HG02759 (cell line): Measurements from ENCODE around the gene DST.
A peak's percentile ranks its signal among the peaks of the same experiment; 100 is the strongest.

Source experiments
- ATAC-seq: cut with Tn5 transposase; IDR thresholded peaks from one replicate; pipeline ENCODE4 v1.9.1; 2021; ENCODE audit warnings: mild to moderate bottlenecking, moderate library complexity; ENCODE audit not compliant: unreplicated experiment

Gene DST

DNA sequence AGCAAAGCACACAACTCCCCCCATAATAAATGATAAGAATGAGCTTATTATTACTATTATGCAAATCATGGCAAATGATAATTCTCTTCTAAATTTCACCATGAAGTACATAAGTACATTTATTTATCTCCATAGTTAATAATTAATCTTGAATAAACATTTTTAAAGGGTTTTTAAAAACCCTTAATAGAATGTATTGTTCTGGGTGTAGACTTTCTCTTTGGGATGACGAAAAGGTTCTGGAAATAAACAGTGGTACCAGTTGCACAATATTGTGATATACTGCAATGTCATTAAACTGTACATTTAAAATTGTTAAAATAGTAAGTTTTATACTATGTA, 18.0 kb downstream of the DST start:
- no peak for ATAC-seq

DNA sequence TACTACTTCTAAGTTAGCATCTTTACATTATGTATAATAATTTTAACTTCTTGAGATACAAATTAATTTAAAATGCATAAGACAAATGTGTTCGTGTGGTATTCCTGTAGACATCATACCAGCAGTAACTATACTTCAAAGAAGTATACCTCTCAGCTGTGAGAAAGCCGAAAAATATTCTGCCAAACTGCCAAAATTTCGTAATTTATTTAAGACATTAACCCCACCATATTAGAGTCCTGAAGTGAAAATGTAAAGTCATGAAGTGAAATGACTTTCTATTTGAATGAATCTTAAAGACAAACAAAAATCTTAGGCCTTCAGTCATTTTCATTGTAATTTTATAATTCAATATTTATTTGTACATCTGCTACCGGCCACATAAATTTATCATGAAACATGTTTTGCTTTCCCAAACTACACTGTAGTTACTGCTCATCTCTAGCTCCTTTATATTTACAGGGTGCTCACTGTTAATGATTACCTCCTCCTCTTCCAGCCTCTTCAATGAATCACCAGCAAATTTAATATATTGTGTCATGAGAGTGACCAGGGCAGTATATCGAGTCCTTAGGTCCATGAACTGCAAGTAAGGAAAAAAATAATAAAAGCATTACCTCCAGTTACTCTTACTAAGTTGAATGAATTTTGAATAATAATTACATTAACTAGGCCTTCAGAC, 18.5 kb downstream of the DST start:
- ATAC-seq, result no peak

- no peak for ATAC-seq
Measured at GRCh38 chr6:56620229-56620868, 22.3 kb downstream of the DST start.

DNA sequence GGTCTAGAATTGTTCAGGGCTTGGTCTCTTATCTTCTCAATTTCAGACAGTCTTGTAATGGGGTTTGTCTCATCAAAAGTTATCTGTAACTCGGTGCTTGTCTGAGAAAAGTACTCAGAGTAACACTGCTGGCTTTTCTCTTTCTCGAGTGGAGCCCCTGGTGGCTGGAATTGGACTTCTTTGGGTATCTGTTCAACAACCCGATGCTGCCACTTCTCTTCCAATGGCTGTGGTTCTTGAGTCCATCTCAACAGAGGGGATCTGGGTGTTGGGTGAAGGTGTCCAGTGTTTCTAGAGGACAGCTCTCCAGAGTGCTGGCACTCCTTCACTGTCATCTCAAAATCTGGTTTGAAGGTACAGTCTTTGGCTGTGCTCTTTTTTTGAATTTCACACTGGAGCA, 24.6 kb downstream of the DST start:
- ATAC-seq, result no peak

DNA sequence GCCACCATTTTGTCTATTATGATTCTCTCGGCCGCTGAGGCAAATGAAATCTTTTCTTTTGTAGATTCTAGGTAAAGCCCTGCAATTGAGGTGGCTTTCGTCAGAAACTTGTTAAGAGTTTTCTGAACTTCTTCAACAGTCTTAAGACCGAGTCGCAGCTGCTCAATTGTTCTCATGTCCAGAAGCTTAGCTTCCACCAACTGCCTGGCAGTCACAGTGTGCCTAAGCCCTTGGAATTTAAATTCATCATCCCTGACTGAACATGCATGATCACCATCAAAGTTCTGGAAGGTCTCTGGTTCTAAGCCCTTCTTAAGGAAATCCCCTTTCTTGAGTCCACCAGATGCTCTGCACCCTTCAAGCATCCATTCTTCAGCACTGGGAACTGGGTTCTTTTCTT, 25.7 kb downstream of the DST start:
- ATAC-seq, result no peak

- no peak for ATAC-seq
Measured at GRCh38 chr6:56613247-56613851, 29.3 kb downstream of the DST start.

DNA sequence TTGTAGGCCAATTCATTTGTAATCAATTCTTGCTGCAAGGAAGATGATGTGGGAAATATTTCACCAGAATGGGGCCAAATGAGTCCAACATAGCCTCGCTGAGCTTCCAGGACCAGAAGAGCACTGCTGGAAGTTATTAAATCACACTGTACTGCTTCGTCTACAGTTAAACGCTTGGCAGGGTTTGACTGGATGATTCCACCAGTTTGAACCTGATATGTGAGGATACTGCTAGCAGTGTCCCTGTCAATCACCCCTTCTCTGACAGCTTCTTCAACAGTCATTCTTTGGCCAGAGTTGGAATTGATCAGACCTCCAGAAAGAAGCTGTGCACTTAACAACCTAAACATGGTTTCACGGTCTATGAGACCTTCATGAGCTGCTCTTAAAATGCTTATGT, 34.4 kb downstream of the DST start:
- ATAC-seq, result no peak

DNA sequence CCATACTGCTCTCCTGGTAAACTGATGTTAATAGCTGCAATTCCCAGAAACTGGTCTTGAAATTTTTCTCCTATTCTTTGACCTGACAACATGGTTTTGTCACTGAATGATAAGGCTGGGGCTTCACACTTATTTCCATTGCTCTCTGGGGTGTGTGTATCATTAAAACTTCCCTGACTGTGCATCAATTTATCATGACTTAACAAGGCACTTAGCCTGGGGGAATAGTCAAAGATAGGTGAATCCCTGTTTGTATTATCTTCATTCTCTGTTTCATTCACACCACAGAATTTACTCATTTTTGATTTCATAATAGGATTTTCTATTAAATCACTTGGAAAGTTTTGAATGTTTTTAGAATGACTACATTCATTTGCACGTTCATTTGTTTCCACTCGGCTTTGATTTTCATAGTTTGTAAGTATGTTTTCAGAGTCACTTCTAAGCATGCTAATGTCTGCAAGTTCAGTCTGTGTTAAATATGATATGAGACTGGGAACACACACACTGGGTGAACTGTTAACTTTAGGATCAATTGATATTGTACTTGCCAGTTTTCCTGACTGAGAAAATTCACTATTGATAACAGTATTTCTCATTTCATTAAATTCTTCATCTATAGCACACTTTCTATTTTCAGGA, 35.5 kb downstream of the DST start:
- no peak for ATAC-seq

DNA sequence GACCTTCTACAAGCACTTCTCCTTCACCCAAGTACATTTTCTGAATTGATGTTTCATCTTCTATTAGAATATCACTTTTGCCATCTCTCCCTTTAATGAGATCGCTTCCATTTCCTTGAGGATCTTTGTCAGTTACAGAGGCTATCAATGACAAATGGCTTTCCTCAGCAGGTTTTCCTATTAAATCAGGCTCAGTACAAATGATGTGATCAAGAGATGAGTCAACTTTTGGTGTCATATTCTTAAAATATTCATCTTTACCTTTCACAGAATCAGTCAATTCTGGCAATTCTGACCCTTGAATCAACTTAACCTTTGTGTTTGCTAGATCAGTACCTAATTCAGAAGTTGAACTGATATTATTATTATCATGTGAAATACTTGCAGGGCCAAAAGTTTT, 37.3 kb downstream of the DST start:
- ATAC-seq, result no peak

DNA sequence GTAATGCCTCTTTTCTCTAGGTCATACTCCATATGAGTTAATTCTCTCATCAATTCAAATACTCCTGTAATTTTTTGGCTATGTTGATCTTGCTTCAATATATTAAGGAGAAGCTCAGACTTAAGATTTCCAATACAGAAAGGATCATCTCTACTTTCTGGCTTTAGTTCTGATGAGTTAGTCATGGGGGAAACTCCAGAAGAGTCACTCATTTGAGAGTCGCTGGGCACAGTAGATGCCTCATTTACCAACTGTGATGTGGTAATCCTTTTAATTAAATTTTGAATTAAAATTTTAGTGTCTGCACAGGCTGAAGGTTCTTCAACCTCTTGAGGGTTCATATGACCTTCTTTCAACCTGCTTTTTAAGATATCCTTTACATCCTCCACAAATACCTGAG, 38.5 kb downstream of the DST start:
- ATAC-seq, result no peak

GRCh38 chr6:56601390-56601789, 41.3 kb downstream of the DST start:
- no peak for ATAC-seq

- ATAC-seq, result peak; percentile 41
Measured at GRCh38 chr6:56595490-56596122, 47.1 kb downstream of the DST start.

DNA sequence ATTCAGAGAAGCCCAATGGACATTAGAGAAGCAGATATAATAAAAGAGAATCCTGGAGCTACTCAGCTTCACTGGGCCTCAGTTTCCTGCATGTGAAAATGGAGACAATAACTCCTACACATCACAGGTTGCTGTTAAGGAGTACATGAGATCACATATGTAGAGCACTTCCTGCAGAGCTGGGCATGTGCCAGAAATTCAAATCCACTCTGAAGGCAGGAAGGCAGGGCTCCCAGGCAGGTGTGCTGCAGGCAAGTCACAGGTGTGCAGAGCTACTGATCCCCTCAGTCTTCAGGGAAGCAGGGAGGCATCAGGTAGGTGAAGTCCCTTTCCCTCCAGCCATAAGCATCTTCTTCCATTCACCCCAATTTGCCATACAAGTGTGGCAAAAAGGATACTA, 48.0 kb downstream of the DST start:
- no peak for ATAC-seq

- peak; percentile 94 for ATAC-seq
Measured at GRCh38 chr6:56593801-56594318, 48.8 kb downstream of the DST start.

DNA sequence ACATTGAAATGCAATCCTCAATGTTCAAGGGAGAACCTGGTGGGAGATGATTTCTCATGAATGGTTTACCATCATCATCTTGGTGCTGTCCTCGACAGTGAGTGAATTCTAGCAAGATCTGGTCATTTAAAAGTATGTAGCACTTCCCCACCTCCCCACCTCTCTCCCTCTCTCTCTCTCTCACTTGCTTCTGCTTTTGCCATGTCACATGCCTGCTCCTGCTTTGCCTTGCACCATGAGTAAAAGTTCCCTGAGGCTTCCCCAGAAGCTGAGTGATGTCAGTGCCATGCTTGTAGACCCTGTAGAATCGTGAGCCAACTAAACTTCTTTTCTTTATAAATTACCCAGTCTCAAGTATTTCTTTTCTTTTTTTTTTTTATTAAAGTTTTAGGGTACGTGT, 60.5 kb downstream of the DST start:
- no peak for ATAC-seq

GRCh38 chr6:56581296-56581925, 61.3 kb downstream of the DST start:
- no peak for ATAC-seq

DNA sequence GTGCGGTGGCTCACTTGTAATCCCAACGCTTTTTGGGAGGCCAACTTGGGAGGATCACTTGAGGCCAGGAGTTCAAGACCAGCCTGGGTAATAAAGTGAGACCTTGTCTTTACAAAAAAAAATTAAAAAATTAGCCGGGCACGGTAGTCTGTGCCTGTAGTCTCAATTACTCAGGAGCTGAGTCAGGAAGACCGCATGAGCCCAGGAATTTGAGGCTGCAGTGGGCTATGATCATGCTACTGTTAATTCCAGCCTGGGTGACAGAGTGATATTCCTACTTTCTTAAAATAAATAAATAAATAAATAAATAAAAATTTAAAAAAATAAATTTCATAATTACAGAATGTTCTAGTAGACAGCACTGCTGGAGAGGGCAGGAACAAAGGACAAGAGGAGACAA, 62.4 kb downstream of the DST start:
- ATAC-seq, result no peak

GRCh38 chr6:56579155-56579851, 63.4 kb downstream of the DST start:
- ATAC-seq, result no peak

DNA sequence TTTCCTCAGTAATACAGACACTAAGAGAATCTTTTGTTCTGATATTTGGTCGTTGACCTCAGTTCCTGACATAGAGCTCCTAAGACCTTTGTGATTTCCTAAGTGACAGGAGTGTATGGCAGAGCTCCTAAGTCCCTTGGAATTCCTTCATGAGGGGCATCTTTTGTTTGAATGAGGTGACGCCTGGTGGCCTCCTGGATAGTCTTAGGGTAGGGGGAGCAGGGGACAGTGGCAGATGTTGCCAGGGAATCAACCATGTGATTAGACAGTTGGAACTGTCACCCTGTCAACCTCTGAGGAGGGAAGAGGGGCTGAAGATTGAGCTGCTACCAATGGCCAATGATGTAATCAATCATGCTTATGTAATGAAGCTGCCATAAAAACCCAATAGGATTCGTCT, 67.0 kb downstream of the DST start:
- ATAC-seq, result no peak

DNA sequence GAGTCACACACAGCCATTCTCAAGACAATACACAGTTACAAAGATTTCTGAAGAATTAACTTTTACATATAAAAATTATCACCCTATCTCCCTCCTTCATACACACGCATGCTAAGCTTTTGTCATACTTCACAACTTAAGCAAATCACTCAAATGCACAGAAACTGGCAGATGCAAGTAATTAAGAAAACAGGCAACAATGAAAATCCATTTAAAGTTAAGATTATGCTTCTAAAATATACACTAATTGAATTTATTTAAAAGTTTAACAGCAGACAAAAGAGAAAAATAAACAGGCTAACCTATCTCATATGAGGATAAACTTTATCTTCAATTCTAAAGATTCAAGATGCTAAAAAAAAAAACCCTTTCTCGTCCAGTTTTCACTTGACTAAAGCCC, 68.4 kb downstream of the DST start:
- ATAC-seq, result no peak
